Tibial nerve (tissue), 4 donors: ENCODE data around the gene KIF6. TPM values are rescaled to one million over a fixed set of nuclear protein-coding genes. Genes with fewer than 3 reads are reported as not detected.

Experiments
- DNase-seq, 2 donors: peaks; one replicate each; pipeline ENCODE4 v3.0.0-alpha.2; 2019; ENCODE audit warnings: low spot score in 2 of 2
- H3K27ac ChIP-seq, 4 donors: fragments of 200-600 bp; sonication (generic) in 3 of 4; one replicate each; pipeline ENCODE4 v1.5.1; 2017 to 2019; ENCODE audit warnings: mild to moderate bottlenecking in 1 of 4
- H3K27me3 ChIP-seq, 2 donors: fragments of 200-600 bp; sonication (generic) in 1 of 2; one replicate each; pipeline versions ENCODE4 v1.5.1 to v1.6.0; 2017 to 2019
- H3K36me3 ChIP-seq, 3 donors: fragments of 200-600 bp; sonication (generic); one replicate each; pipeline ENCODE4 v1.5.1; 2018 to 2019
- H3K4me1 ChIP-seq, 4 donors: fragments of 200-600 bp; sonication (generic) in 3 of 4; one replicate each; pipeline ENCODE4 v1.5.1; 2017 to 2019
- H3K4me3 ChIP-seq, 4 donors: fragments of 200-600 bp; sonication (generic) in 3 of 4; one replicate each; pipeline ENCODE4 v1.5.1; 2017 to 2019; ENCODE audit warnings: mild to moderate bottlenecking in 1 of 4, moderate library complexity in 1 of 4
- H3K9me3 ChIP-seq, 4 donors: fragments of 200-600 bp; sonication (generic) in 3 of 4; one replicate each; pipeline ENCODE4 v1.5.1; 2017 to 2019
- EP300 ChIP-seq, 2 donors: sonication (generic); formaldehyde crosslinking; IDR thresholded peaks; one replicate each; pipeline ENCODE4 v1.6.1; 2017; ENCODE audit warnings: antibody characterized with exemption in 2 of 2, mild to moderate bottlenecking in 1 of 2
- POLR2A ChIP-seq, 2 donors: fragments of 450-650 bp; IDR thresholded peaks; one replicate each; pipeline ENCODE4 v1.6.1; 2017; ENCODE audit warnings: antibody characterized with exemption in 2 of 2, mild to moderate bottlenecking in 2 of 2, moderate library complexity in 2 of 2
- whole genome bisulfite sequencing, 2 donors: methylation state at CpG; one replicate each; pipeline ENCODE4 v1.1.5; 2018; 5-methylcytosine and 5-hydroxymethylcytosine counted together
- total RNA-seq, 4 donors: library from RNA; depleted of rRNA; stranded (reverse); fragments of >200 nt; gene quantifications; one replicate each; pipeline ENCODE4 v1.1.0, GENCODE V29; 2016
- TF ChIP-seq, protein P1 (sequence below), 5 experiments: fragments of 200-600 bp in 3 of 5; fragments of 450-650 bp in 2 of 5; sonication (generic) in 3 of 5; IDR thresholded peaks; one replicate each; pipeline ENCODE4 v1.5.1; 2016 to 2019; ENCODE audit warnings: antibody characterized with exemption in 5 of 5, mild to moderate bottlenecking in 3 of 5, moderate library complexity in 2 of 5

The KIF6 gene
- total RNA-seq, 4 donors from 2014 or later: 0.22 to 0.59 TPM; not detected in 2

DNA sequence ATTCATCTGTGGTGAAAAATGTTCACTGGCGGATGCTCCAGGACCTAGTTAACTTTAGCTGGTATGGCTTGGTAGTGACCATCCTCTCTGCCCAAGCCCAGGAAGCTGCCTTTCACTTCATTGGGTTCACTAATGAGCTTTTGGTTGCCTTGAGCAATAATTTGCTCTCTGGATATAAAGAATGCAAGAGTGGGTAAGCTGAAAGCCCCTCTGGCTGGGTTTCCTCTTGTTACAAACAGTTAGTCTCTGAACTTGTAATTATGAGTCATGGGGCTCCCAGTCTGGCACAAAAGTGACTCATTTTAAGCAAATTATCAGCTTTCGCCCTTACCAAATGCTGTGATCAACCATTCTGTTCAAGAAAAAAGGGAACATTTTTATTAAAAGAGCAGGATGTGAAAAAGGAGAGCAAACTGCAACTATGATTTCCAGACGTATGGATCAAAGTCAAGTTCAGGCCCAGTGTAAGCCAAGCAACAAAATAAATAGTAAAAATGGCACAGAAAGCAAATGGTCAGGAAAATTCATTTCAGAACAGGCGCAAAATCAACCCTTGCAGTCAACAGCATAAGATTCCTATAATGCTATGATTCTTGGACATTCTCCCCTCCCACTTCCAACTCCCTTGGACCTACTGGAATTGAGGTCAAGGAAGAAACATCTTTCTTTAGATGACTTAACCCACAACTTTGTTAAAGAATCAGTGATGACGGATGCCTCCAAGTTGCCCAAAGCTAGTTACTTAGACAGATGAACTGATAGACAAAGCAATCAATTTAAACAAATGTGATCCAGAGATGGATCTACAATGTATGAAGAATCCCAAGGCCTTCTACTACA lies 272.7 kb downstream of the KIF6 start:
- WGBS, 2 donors: 74 to 83% methylated on average over 5 of the region's 5 CpGs
- no peak for TF ChIP-seq EP300 (IDR thresholded peaks at IDR 0.05)
- no peak for TF ChIP-seq POLR2A (IDR thresholded peaks at IDR 0.05)
- TF ChIP-seq, protein P1, sequence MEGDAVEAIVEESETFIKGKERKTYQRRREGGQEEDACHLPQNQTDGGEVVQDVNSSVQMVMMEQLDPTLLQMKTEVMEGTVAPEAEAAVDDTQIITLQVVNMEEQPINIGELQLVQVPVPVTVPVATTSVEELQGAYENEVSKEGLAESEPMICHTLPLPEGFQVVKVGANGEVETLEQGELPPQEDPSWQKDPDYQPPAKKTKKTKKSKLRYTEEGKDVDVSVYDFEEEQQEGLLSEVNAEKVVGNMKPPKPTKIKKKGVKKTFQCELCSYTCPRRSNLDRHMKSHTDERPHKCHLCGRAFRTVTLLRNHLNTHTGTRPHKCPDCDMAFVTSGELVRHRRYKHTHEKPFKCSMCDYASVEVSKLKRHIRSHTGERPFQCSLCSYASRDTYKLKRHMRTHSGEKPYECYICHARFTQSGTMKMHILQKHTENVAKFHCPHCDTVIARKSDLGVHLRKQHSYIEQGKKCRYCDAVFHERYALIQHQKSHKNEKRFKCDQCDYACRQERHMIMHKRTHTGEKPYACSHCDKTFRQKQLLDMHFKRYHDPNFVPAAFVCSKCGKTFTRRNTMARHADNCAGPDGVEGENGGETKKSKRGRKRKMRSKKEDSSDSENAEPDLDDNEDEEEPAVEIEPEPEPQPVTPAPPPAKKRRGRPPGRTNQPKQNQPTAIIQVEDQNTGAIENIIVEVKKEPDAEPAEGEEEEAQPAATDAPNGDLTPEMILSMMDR (IDR thresholded peaks at IDR 0.05): no peak
- Histone ChIP-seq H3K27ac (no peak overlapping the region), H3K4me3 (no peak overlapping the region), H3K4me1 (no peaks in the 10 kb centered on the region), H3K9me3 (peaks cover 0 to 7% (median 0%) of the 10 kb centered on the region in 4 donors), H3K27me3 (no peaks in the 10 kb centered on the region), H3K36me3 (no peaks in the 10 kb centered on the region)
- DNase-seq: no peak

DNA sequence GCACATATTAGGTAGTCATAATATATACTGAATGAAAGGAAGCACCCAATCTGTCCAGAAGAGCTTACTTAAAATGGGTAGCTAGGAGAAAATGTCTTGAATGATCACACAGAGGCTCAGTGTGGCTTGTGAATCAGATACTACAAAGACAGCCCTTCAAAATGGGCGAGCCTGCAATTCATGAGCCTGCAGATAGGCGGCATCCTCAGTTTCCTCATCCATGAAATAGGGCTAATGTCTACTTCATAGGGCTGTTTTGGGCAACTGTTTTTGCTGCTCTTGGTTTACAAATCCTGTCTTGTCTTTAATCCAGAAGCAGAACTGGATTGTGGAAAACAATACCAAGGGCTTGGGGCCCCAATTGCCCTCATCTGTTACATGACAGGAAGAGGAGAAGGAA lies 273.4 kb downstream of the KIF6 start:
- Histone ChIP-seq H3K27ac (no peak overlapping the region), H3K4me1 (no peaks in the 10 kb centered on the region), H3K4me3 (no peak overlapping the region), H3K27me3 (no peaks in the 10 kb centered on the region), H3K9me3 (peaks cover 0 to 7% (median 0%) of the 10 kb centered on the region in 4 donors), H3K36me3 (no peaks in the 10 kb centered on the region)
- WGBS, 2 donors: 68 to 92% methylated on average over 2 of the region's 2 CpGs
- no peak for DNase-seq
- TF ChIP-seq POLR2A (IDR thresholded peaks at IDR 0.05): no peak
- TF ChIP-seq EP300 (IDR thresholded peaks at IDR 0.05): no peak
- TF ChIP-seq, protein P1 (IDR thresholded peaks at IDR 0.05): no peak

DNA sequence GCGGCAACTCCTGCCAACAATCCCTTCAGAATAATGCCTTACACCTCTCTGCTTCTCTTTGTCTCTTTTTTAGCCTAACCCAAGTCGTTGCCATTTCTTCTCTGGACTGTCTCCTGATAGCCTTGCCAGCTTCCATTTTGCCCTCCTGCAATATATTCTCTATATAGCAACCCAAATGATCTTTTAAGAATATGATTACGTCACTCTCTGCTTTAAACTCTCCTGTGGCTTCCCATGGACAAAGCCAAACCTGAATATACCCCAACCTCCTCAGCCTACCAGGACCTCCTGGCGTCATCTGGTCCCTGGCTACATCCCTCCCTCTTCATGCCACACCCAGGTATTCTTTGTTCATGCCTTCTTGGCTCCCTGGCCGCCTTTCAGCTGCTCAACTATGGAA lies 276.2 kb downstream of the KIF6 start:
- no peak for DNase-seq
- no peaks in the 10 kb centered on the region for H3K27me3 ChIP-seq
- H3K4me3 ChIP-seq: no peak overlapping the region
- TF ChIP-seq, protein P1 (IDR thresholded peaks at IDR 0.05): no peak
- TF ChIP-seq POLR2A (IDR thresholded peaks at IDR 0.05) (no peak), EP300 (IDR thresholded peaks at IDR 0.05) (no peak)
- no peak overlapping the region for H3K27ac ChIP-seq
- peaks cover 0 to 4% (median 0%) of the 10 kb centered on the region in 4 donors for H3K9me3 ChIP-seq
- no peaks in the 10 kb centered on the region for H3K36me3 ChIP-seq
- WGBS, 2 donors: 73 to 87% methylated on average over 5 of the region's 5 CpGs
- H3K4me1 ChIP-seq: no peaks in the 10 kb centered on the region

DNA sequence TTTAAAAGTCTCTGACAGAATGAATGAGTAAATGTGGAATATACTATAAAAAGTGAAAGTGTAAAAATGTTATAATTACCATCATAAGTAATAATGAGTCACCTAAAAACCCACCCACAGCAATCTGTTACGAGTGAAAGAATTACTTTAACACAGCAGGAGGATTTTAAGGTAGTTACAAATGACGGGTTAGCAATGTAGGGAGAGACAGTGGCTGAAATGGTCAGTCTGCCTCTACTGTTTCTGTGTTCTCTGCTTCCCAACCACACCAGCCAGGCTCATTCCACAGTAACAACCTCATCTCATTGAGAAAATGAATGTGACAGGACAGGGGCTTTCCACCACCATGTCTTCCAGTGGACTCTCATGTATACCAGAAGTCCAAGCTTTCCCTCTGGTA lies 278.3 kb downstream of the KIF6 start:
- H3K27ac ChIP-seq: no peak overlapping the region
- no peaks in the 10 kb centered on the region for H3K27me3 ChIP-seq
- no peaks in the 10 kb centered on the region for H3K36me3 ChIP-seq
- no peak for DNase-seq
- no peak overlapping the region for H3K4me3 ChIP-seq
- no peaks in the 10 kb centered on the region for H3K9me3 ChIP-seq
- 83 to 94% methylated on average over 2 of the region's 2 CpGs for WGBS, 2 donors
- no peak for TF ChIP-seq EP300 (IDR thresholded peaks at IDR 0.05)
- no peaks in the 10 kb centered on the region for H3K4me1 ChIP-seq

DNA sequence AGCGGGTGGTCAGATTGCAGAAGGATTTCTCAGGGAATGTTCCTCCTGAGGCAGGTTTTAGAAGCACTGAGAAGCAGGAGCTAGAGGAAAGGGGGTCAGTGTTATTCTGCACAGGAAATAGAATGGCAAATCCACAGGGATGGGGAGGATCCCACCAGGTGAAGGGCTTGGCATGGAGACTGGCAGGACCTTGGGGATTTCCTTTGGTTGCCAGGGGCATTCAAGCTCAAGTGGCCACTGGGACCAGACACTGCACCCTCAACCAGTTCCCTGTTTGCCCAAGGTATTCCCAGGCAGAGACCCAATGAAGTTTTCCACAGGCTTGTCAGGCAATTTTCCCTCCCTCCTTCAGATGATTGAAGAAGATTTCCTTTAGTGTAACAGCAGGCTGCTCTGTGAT lies 279.5 kb downstream of the KIF6 start:
- 82 to 87% methylated on average over 1 of the region's 1 CpG for WGBS, 2 donors
- H3K4me3 ChIP-seq: no peak overlapping the region
- no peaks in the 10 kb centered on the region for H3K36me3 ChIP-seq
- no peaks in the 10 kb centered on the region for H3K4me1 ChIP-seq
- no peaks in the 10 kb centered on the region for H3K27me3 ChIP-seq
- H3K9me3 ChIP-seq: no peaks in the 10 kb centered on the region
- TF ChIP-seq EP300 (IDR thresholded peaks at IDR 0.05) (no peak), POLR2A (IDR thresholded peaks at IDR 0.05) (no peak)
- no peak overlapping the region for H3K27ac ChIP-seq
- DNase-seq: no peak

DNA sequence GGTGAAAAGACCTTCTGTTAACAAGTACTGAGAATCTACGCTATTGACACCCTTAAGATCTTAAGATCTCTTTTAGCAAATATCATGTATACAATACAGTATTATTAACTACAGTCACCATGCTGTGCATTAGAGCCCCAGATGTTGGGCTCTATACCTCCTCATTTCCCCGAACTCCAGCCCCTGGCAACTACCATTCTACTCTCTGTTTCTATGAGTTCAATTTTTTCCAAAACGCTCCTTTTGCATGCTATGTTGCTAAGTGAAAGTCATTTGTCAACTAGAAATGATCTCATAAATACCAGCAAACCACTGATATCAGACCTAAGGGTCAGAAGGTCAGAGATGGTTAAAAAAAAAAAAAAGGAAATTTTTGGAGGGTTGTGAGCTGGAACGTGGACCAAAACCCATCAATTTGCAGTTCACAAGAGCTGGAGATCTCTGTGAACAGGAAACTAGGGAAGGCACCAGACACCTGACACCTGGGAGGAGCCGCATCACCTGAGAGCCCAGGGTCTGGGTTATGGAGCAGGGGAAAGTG lies 280.7 kb downstream of the KIF6 start:
- 81 to 84% methylated on average over 5 of the region's 5 CpGs for WGBS, 2 donors
- no peak for TF ChIP-seq EP300 (IDR thresholded peaks at IDR 0.05)
- no peaks in the 10 kb centered on the region for H3K27me3 ChIP-seq
- no peak overlapping the region for H3K27ac ChIP-seq
- H3K9me3 ChIP-seq: no peaks in the 10 kb centered on the region
- H3K4me1 ChIP-seq: no peaks in the 10 kb centered on the region
- H3K4me3 ChIP-seq: no peak overlapping the region
- DNase-seq: no peak
- no peaks in the 10 kb centered on the region for H3K36me3 ChIP-seq
